ENCODE measurements around the gene DEAF1. TPM values are rescaled to one million over a fixed set of nuclear protein-coding genes. Genes with fewer than 3 reads are reported as not detected.

Gene DEAF1
- total RNA-seq, 1 experiment from 2014 or later, result 33.9 TPM

DNA sequence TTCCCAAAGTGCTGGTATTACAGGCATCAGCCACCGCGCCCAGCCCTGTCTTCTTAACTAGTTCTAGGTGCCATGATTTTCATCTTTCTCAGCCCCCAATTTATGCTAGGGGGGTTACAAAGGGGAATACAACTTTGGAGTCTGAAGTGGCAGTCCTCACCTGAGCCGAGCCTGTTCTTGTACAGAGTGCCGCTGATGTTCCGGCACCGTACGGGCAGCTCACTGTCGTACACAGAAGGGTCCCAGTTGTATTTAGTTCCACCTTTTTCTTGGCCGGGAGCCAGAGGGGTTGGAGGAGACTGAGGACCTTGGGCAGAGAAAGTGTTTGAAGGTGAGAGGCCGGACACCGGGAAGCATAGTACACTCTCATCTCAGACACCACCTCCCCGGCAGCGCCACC, 7.3 kb downstream of the DEAF1 start:
- ATAC-seq, result no peak
- peaks cover 0 to under 1% of the 10 kb centered on the region in 2 experiments; a peak in 3 of 4 replicates for H3K4me1 ChIP-seq (ENCODE audit: control insufficient read depth in 1 of 2, insufficient read depth in 2 of 2, low read length in 2 of 2)
- H3K27ac ChIP-seq (ENCODE audit: low read depth, low read length), result no peak overlapping the region
- H2AFZ ChIP-seq (ENCODE audit: low read depth, low read length, poor library complexity, severe bottlenecking), result no peak overlapping the region
- no TSS peak for BruUV-seq (replicated peaks)
- CTCF ChIA-PET, result no interaction called here
- peaks cover 11% of the 10 kb centered on the region for H3K79me2 ChIP-seq (ENCODE audit: insufficient read depth, low read length)
- TF ChIP-seq SIN3A (IDR thresholded peaks at IDR 0.05; ENCODE audit: low read depth), result no peak
- no peak for TF ChIP-seq TCF7L2 (IDR thresholded peaks at IDR 0.05; ENCODE audit: borderline replicate concordance, extremely low read depth, insufficient read depth, insufficient read length)
- TF ChIP-seq ZNF274 (IDR thresholded peaks at IDR 0.05; ENCODE audit: low read depth, low read length), result no peak
- TF ChIP-seq CBX3 (IDR thresholded peaks at IDR 0.05; ENCODE audit: low read depth), result no peak
- no peak for TF ChIP-seq ELF1 (IDR thresholded peaks at IDR 0.05; ENCODE audit: borderline replicate concordance, low read depth)
- no peak for TF ChIP-seq FOSL1 (IDR thresholded peaks at IDR 0.05; ENCODE audit: low read depth)
- TF ChIP-seq EGR1 (IDR thresholded peaks at IDR 0.05; ENCODE audit: low read depth), result no peak
- TF ChIP-seq REST (IDR thresholded peaks at IDR 0.05; ENCODE audit: low read depth), result no peak
- TF ChIP-seq POLR2A (IDR thresholded peaks at IDR 0.05; ENCODE audit: borderline replicate concordance, extremely low read depth, insufficient read depth, insufficient read length), result no peak
- no peak for TF ChIP-seq JUND (IDR thresholded peaks at IDR 0.05)
- no peak for TF ChIP-seq CTCF (IDR thresholded peaks at IDR 0.05 in 2 of 3, conservative IDR thresholded peaks at IDR 0.05 in 1 of 3; ENCODE audit: borderline replicate concordance in 1 of 3, insufficient read depth in 1 of 3, low read depth in 2 of 3, low read length in 2 of 3)
- TF ChIP-seq POLR2AphosphoS5 (IDR thresholded peaks at IDR 0.05; ENCODE audit: low read depth, low read length), result no peak
- TF ChIP-seq RAD21 (IDR thresholded peaks at IDR 0.05; ENCODE audit: low read depth), result no peak
- no peak for TF ChIP-seq CEBPB (IDR thresholded peaks at IDR 0.05; ENCODE audit: low read depth)
- TF ChIP-seq EZH2 (IDR thresholded peaks at IDR 0.05), result no peak
- TF ChIP-seq, protein P1, sequence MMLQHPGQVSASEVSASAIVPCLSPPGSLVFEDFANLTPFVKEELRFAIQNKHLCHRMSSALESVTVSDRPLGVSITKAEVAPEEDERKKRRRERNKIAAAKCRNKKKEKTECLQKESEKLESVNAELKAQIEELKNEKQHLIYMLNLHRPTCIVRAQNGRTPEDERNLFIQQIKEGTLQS (IDR thresholded peaks at IDR 0.05), result no peak
- no peak for TF ChIP-seq SP1 (IDR thresholded peaks at IDR 0.05; ENCODE audit: low read depth)
- TF ChIP-seq ZBTB33 (IDR thresholded peaks at IDR 0.05; ENCODE audit: extremely low read depth, insufficient replicate concordance, low read length), result no peak
- no peak overlapping the region for H3K4me2 ChIP-seq (ENCODE audit: low read length)
- H4K20me1 ChIP-seq (ENCODE audit: insufficient read depth), result no peaks in the 10 kb centered on the region
- intact Hi-C loops (cut with micrococcal nuclease), result no loop called here
- no peaks in the 10 kb centered on the region for H3K9me3 ChIP-seq (ENCODE audit: control insufficient read depth in 1 of 2, insufficient read depth in 1 of 2, low read depth in 1 of 2, low read length in 2 of 2)
- H3K4me3 ChIP-seq (replicated peaks in 1 of 2; ENCODE audit: low read depth in 1 of 2, low read length in 2 of 2), result no peak overlapping the region
- H3K9me2 ChIP-seq (ENCODE audit: insufficient read depth), result no peaks in the 10 kb centered on the region
- peaks cover 17 to 29% of the 10 kb centered on the region in 2 experiments for H3K36me3 ChIP-seq (ENCODE audit: control insufficient read depth in 1 of 2, insufficient read depth in 2 of 2, low read length in 2 of 2)
- POLR2A ChIA-PET, result no interaction called here
- no peak for DNase-seq (ENCODE audit: low read depth, low spot score)
- no peaks in the 10 kb centered on the region for H3K27me3 ChIP-seq (ENCODE audit: insufficient read depth, low read length)
- H3K9ac ChIP-seq (ENCODE audit: low read length), result no peak overlapping the region
- RAD21 ChIA-PET (ENCODE audit: low non-redundant PET in 1 of 2, low total read pairs in 2 of 2, uncharacterized antibody in 2 of 2, unreplicated experiment in 2 of 2), result no interaction called here

All from HCT116 (cell line).